Measurements from ENCODE around the gene EMX2.

GRCh38 chr10:117556356-117556755 is 13.8 kb downstream of the EMX2 start:
- TF ChIP-seq RNF2 (conservative IDR thresholded peaks at IDR 0.05; ENCODE audit: low read depth), result no peak
- TF ChIP-seq THRA (CRISPR knock-in tag; IDR thresholded peaks at IDR 0.05; ENCODE audit: borderline replicate concordance), result no peak
- no peak for TF ChIP-seq ZNF510 (CRISPR knock-in tag; IDR thresholded peaks at IDR 0.05; ENCODE audit: low read depth)
- no peak for TF ChIP-seq NFATC3 (CRISPR knock-in tag; IDR thresholded peaks at IDR 0.05)
- no peak for TF ChIP-seq CTCF (CRISPR knock-in tag; IDR thresholded peaks at IDR 0.05)
- TF ChIP-seq POLR2AphosphoS5 (IDR thresholded peaks at IDR 0.05; ENCODE audit: low read depth, low read length), result no peak
